ENCODE data around the gene DSC2. TPM values are rescaled to one million over a fixed set of nuclear protein-coding genes. Genes with fewer than 3 reads are reported as not detected.

DSC2 gene
- total RNA-seq, 1 experiment from 2014 or later = 22.7 TPM

GRCh38 chr18:31065036-31065773, 37.0 kb downstream of the DSC2 start:
- Mint-ChIP-seq H3K4me3 (ENCODE audit: unreplicated experiment) (no peak overlapping the region), H3K9me3 (ENCODE audit: unreplicated experiment) (no peaks in the 10 kb centered on the region), H3K27me3 (ENCODE audit: insufficient read depth, unreplicated experiment) (no peaks in the 10 kb centered on the region), H3K36me3 (ENCODE audit: insufficient read depth, unreplicated experiment) (peaks cover 29% of the 10 kb centered on the region), H3K4me1 (ENCODE audit: low read depth, unreplicated experiment) (no peaks in the 10 kb centered on the region), H3K27ac (ENCODE audit: unreplicated experiment) (no peak overlapping the region)
- Histone ChIP-seq H3K4me1 (no peaks in the 10 kb centered on the region), H3K36me3 (ENCODE audit: control insufficient read depth, insufficient read depth, low read length) (no peaks in the 10 kb centered on the region), H3K9me3 (no peaks in the 10 kb centered on the region), H3K27me3 (replicated peaks; ENCODE audit: control insufficient read depth, insufficient read depth, low read length) (no peaks in the 10 kb centered on the region), H3K4me3 (ENCODE audit: low read depth, low read length) (no peak overlapping the region)
- TF ChIP-seq CTCF (IDR thresholded peaks at IDR 0.05; ENCODE audit: insufficient read depth in 1 of 2, low read depth in 1 of 2, low read length in 1 of 2, severe bottlenecking in 1 of 2, unreplicated experiment in 1 of 2) = no peak
- no peak for DNase-seq
- intact Hi-C loops (cut with micrococcal nuclease; ENCODE audit: unreplicated experiment) = no loop called here
- CTCF ChIA-PET = no interaction called here
- POLR2A ChIA-PET = no interaction called here
- BruUV-seq (replicated peaks) = no TSS peak

- no peak for DNase-seq
- Mint-ChIP-seq H3K9me3 (ENCODE audit: unreplicated experiment) (no peaks in the 10 kb centered on the region), H3K36me3 (ENCODE audit: insufficient read depth, unreplicated experiment) (peaks cover 29% of the 10 kb centered on the region), H3K27me3 (ENCODE audit: insufficient read depth, unreplicated experiment) (no peaks in the 10 kb centered on the region), H3K27ac (ENCODE audit: unreplicated experiment) (no peak overlapping the region), H3K4me1 (ENCODE audit: low read depth, unreplicated experiment) (no peaks in the 10 kb centered on the region), H3K4me3 (ENCODE audit: unreplicated experiment) (no peak overlapping the region)
- BruUV-seq (replicated peaks) = no TSS peak
- TF ChIP-seq CTCF (IDR thresholded peaks at IDR 0.05; ENCODE audit: insufficient read depth in 1 of 2, low read depth in 1 of 2, low read length in 1 of 2, severe bottlenecking in 1 of 2, unreplicated experiment in 1 of 2) = no peak
- H3K4me3 ChIP-seq (ENCODE audit: low read depth, low read length) = no peak overlapping the region
- ChIA-PET CTCF (no interaction called here), POLR2A (no interaction called here)
- H3K4me1 ChIP-seq = no peaks in the 10 kb centered on the region
- H3K36me3 ChIP-seq (ENCODE audit: control insufficient read depth, insufficient read depth, low read length) = no peaks in the 10 kb centered on the region
- no peaks in the 10 kb centered on the region for H3K27me3 ChIP-seq (replicated peaks; ENCODE audit: control insufficient read depth, insufficient read depth, low read length)
- intact Hi-C loops (cut with micrococcal nuclease; ENCODE audit: unreplicated experiment) = no loop called here
- H3K9me3 ChIP-seq = no peaks in the 10 kb centered on the region
Observed at GRCh38 chr18:31064130-31064529, 38.1 kb downstream of the DSC2 start.

GRCh38 chr18:31061945-31062344, 40.3 kb downstream of the DSC2 start:
- ChIA-PET CTCF (no interaction called here), POLR2A (no interaction called here)
- Mint-ChIP-seq H3K4me3 (ENCODE audit: unreplicated experiment) (no peak overlapping the region), H3K9me3 (ENCODE audit: unreplicated experiment) (no peaks in the 10 kb centered on the region), H3K4me1 (ENCODE audit: low read depth, unreplicated experiment) (no peaks in the 10 kb centered on the region), H3K36me3 (ENCODE audit: insufficient read depth, unreplicated experiment) (peaks cover 15% of the 10 kb centered on the region), H3K27ac (ENCODE audit: unreplicated experiment) (no peak overlapping the region), H3K27me3 (ENCODE audit: insufficient read depth, unreplicated experiment) (no peaks in the 10 kb centered on the region)
- H3K4me3 ChIP-seq (ENCODE audit: low read depth, low read length) = no peak overlapping the region
- no peaks in the 10 kb centered on the region for H3K27me3 ChIP-seq (replicated peaks; ENCODE audit: control insufficient read depth, insufficient read depth, low read length)
- intact Hi-C loops (cut with micrococcal nuclease; ENCODE audit: unreplicated experiment) = no loop called here
- no peak for DNase-seq
- no peak for TF ChIP-seq CTCF (IDR thresholded peaks at IDR 0.05; ENCODE audit: insufficient read depth in 1 of 2, low read depth in 1 of 2, low read length in 1 of 2, severe bottlenecking in 1 of 2, unreplicated experiment in 1 of 2)
- H3K9me3 ChIP-seq = no peaks in the 10 kb centered on the region
- no TSS peak for BruUV-seq (replicated peaks)
- no peaks in the 10 kb centered on the region for H3K36me3 ChIP-seq (ENCODE audit: control insufficient read depth, insufficient read depth, low read length)
- H3K4me1 ChIP-seq = no peaks in the 10 kb centered on the region
